HCT116 (cell line): ENCODE data around the gene RELA.

Experiments used
- ELF1 ChIP-seq: IDR thresholded peaks from 2 replicates; pipeline ENCODE4 v1.6.1; 2012; ENCODE audit warnings: low read depth, borderline replicate concordance
- JUND ChIP-seq: IDR thresholded peaks from 2 replicates; pipeline ENCODE4 v1.6.1; 2012
- MAX ChIP-seq: IDR thresholded peaks from 2 replicates; pipeline ENCODE4 v1.6.1; 2012
- POLR2AphosphoS5 ChIP-seq: IDR thresholded peaks from 2 replicates; pipeline ENCODE4 v1.6.1; 2011; ENCODE audit warnings: mild to moderate bottlenecking, low read depth, low read length, moderate library complexity
- REST ChIP-seq: IDR thresholded peaks from 2 replicates; pipeline ENCODE4 v1.6.1; 2012; ENCODE audit warnings: low read depth
- YY1 ChIP-seq: IDR thresholded peaks from 2 replicates; pipeline ENCODE4 v1.6.1; 2011; ENCODE audit warnings: low read length, low read depth, moderate library complexity, mild to moderate bottlenecking; ENCODE audit not compliant: insufficient replicate concordance; ENCODE audit errors: extremely low read depth
- ZFX ChIP-seq: fragments of 450-650 bp; IDR thresholded peaks from 2 replicates; pipeline ENCODE4 v1.6.1; 2017
- TF ChIP-seq, protein P1 (sequence below), 3 experiments: fragments of 200-600 bp in 1 of 3; sonication (generic) in 1 of 3; IDR thresholded peaks in 2 of 3; conservative IDR thresholded peaks in 1 of 3; 2 replicates each; pipeline ENCODE4 v1.5.1; 2012 to 2017; ENCODE audit warnings: low read depth in 2 of 3, low read length in 2 of 3, antibody characterized with exemption in 1 of 3, borderline replicate concordance in 1 of 3, control low read depth in 1 of 3, mild to moderate bottlenecking in 1 of 3, mixed read lengths in 1 of 3, mixed run types in 1 of 3, moderate library complexity in 1 of 3; ENCODE audit not compliant: insufficient read depth in 1 of 3

- TF ChIP-seq MAX (no peak), POLR2AphosphoS5 (peak; percentile 48; the same call in 1 of the 2 replicates), REST (no peak), ELF1 (no peak), JUND (no peak), YY1 (no peak), ZFX (no peak)
- TF ChIP-seq, protein P1, sequence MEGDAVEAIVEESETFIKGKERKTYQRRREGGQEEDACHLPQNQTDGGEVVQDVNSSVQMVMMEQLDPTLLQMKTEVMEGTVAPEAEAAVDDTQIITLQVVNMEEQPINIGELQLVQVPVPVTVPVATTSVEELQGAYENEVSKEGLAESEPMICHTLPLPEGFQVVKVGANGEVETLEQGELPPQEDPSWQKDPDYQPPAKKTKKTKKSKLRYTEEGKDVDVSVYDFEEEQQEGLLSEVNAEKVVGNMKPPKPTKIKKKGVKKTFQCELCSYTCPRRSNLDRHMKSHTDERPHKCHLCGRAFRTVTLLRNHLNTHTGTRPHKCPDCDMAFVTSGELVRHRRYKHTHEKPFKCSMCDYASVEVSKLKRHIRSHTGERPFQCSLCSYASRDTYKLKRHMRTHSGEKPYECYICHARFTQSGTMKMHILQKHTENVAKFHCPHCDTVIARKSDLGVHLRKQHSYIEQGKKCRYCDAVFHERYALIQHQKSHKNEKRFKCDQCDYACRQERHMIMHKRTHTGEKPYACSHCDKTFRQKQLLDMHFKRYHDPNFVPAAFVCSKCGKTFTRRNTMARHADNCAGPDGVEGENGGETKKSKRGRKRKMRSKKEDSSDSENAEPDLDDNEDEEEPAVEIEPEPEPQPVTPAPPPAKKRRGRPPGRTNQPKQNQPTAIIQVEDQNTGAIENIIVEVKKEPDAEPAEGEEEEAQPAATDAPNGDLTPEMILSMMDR (IDR thresholded peaks at IDR 0.05 in 2 of 3, conservative IDR thresholded peaks at IDR 0.05 in 1 of 3; ENCODE audit: borderline replicate concordance in 1 of 3, insufficient read depth in 1 of 3, low read depth in 2 of 3, low read length in 2 of 3), result no peak
Observed at GRCh38 chr11:65651589-65652510, 10.9 kb downstream of the RELA start.
